NCI-H524 (cell line): ENCODE measurements around the gene PPP3CA.
A peak's percentile ranks its signal among the peaks of the same experiment; 100 is the strongest.

Source experiments
- DNase-seq, 2 experiments: peaks; one replicate each; lab custom pipeline; 2025; lab: John Stamatoyannopoulos, UW

Gene PPP3CA

GRCh38 chr4:101175896-101176676 is 171.2 kb downstream of the PPP3CA start:
- DNase-seq = no peak

GRCh38 chr4:101174679-101175345 is 172.5 kb downstream of the PPP3CA start:
- DNase-seq = no peak

GRCh38 chr4:101172369-101172768 is 175.0 kb downstream of the PPP3CA start:
- no peak for DNase-seq

- DNase-seq = no peak
These were observed 175.6 kb downstream of the PPP3CA start for GRCh38 chr4:101171747-101172146.

- DNase-seq = peak; percentile 36 to 71
These were observed 178.0 kb downstream of the PPP3CA start for GRCh38 chr4:101169044-101170014.

- no peak for DNase-seq
These were observed 183.4 kb downstream of the PPP3CA start for GRCh38 chr4:101163936-101164335.

- DNase-seq = no peak
These were observed 184.3 kb downstream of the PPP3CA start for GRCh38 chr4:101162990-101163380.

GRCh38 chr4:101160792-101161592 is 186.3 kb downstream of the PPP3CA start:
- DNase-seq = no peak

GRCh38 chr4:101158507-101158906 is 188.8 kb downstream of the PPP3CA start:
- DNase-seq = no peak

GRCh38 chr4:101158134-101158482 is 189.2 kb downstream of the PPP3CA start:
- no peak for DNase-seq

- no peak for DNase-seq
These were observed 189.8 kb downstream of the PPP3CA start for GRCh38 chr4:101157415-101158133.

GRCh38 chr4:101156619-101157310 is 190.6 kb downstream of the PPP3CA start:
- DNase-seq = no peak

- DNase-seq = no peak
These were observed 191.4 kb downstream of the PPP3CA start for GRCh38 chr4:101155945-101156344.

GRCh38 chr4:101155368-101155767 is 192.0 kb downstream of the PPP3CA start:
- DNase-seq = no peak

- no peak for DNase-seq
These were observed 193.7 kb downstream of the PPP3CA start for GRCh38 chr4:101153653-101154052.

GRCh38 chr4:101152521-101152920 is 194.8 kb downstream of the PPP3CA start:
- no peak for DNase-seq

- no peak for DNase-seq
These were observed 198.8 kb downstream of the PPP3CA start for GRCh38 chr4:101148551-101148950.

GRCh38 chr4:101147283-101147682 is 200.0 kb downstream of the PPP3CA start:
- no peak for DNase-seq

GRCh38 chr4:101145021-101145420 is 202.3 kb downstream of the PPP3CA start:
- DNase-seq = no peak

- no peak for DNase-seq
These were observed 205.1 kb downstream of the PPP3CA start for GRCh38 chr4:101142259-101142658.
